ENCODE data around the gene LIPA.
"Not testable (repeated sequence)": the region's sequence is repeated elsewhere in the genome, so short reads cannot be mapped to it uniquely, and the experiment has no call there.

Gene LIPA

DNA sequence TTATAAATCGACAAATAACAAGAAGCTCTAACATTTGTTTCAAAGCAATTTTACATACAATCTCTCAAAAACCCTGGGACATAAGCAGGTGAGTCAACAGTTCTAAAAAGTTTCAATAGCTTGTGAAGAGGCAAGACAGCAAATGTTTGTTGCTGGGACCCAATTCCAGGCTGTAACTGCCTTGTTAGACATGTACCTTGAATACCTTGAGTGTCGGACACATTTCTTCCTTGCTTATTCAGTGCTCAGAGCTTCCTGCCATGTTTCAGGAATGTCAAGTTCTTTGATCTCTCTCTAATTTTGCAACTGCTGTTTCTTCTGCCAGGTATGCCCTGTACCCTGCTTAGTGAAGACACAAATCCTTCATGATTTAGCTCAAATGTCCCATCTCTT is 49.5 kb downstream of the LIPA start:
- Mint-ChIP-seq H3K4me3 (no peak overlapping the region), H3K27ac (no peak overlapping the region), H3K9me3 (no peaks in the 10 kb centered on the region), H3K27me3 (peaks cover 7% of the 10 kb centered on the region), H3K4me1 (peaks cover 7% of the 10 kb centered on the region), H3K36me3 (no peaks in the 10 kb centered on the region)
- no peak for ATAC-seq (ENCODE audit: low read depth)
- no peak for DNase-seq (ENCODE audit: low spot score in 2 of 2)

DNA sequence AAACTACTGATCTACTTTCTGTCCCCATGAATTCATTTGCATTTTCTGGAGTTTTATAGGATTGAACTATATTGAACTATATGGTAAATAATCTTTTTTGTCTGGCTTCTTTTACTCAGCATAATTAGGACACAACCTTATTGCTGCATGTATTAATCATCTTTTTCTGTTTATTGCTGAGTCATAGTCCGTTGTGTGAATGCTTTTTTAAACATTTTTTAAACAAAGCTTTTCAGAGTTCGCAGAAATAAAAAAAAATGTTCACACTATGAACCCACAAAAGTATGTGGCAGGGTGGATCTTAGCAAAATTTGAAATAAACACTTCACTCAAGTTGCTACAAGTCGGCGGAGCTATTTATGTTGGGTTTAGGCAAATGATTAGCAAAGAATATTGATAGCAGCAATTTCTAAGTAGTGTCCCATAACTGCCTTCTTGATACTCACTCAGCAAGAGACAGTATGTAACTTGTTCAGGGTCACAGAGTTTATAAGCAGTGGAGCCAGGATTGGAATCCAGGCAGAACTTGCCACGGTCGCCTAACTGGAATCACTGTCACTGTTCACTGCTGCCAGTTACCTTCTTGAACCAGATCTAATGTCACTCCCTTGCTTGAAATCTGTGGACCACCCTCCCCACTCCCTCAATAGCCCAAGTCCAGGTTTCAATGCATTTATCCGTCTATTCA is 50.1 kb downstream of the LIPA start:
- Mint-ChIP-seq H3K27ac (no peak overlapping the region), H3K9me3 (no peaks in the 10 kb centered on the region), H3K4me3 (no peak overlapping the region), H3K4me1 (peaks cover 3% of the 10 kb centered on the region), H3K27me3 (peaks cover 3% of the 10 kb centered on the region), H3K36me3 (no peaks in the 10 kb centered on the region)
- DNase-seq (ENCODE audit: low spot score in 2 of 2) (no peak), ATAC-seq (ENCODE audit: low read depth) (no peak)

DNA sequence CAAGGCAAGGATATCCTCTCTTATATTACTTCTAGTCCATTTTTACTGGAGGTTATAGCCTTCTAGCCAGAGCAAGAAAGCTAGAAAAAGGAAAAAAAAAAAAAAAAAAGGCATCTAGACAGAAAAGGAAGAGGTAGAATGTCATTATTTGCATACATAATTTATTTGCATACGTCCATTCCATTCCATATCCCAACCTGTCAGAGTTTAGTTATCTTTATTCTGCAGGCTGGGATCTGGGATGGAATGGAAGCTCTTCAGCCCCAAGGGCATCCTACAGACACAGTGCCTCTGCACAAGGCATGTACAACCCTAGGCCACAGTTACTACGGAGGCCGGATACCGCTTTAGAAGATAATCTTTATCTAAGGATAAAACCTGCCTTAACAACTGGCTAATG is 54.1 kb downstream of the LIPA start:
- no peak for DNase-seq (ENCODE audit: low spot score in 2 of 2)

DNA sequence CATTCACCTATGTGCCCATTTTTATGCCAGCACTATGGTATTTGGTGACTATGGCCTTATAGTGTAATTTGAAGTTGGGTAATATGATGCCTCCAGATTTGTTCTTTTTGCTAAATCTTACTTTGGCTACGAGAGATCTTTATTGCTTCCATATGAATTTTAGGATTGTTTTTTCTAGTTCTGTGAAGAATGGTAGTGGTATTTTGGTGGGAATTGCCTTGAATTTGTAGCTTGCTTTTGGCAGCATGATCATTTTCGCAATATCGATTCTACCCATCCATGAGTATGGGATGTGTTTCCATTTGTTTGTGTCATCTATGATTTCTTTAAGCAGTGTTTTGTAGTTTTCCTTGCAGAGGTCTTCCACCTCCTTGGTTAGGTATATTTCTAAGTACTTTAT is 60.3 kb downstream of the LIPA start:
- H3K4me1 Mint-ChIP-seq; H3K27ac Mint-ChIP-seq; ATAC-seq (ENCODE audit: low read depth); H3K9me3 Mint-ChIP-seq; H3K36me3 Mint-ChIP-seq; DNase-seq (ENCODE audit: low spot score in 2 of 2); H3K27me3 Mint-ChIP-seq; H3K4me3 Mint-ChIP-seq: not testable (repeated sequence)

More for the DNA sequence above, 54.1 kb downstream of the LIPA start:
- Mint-ChIP-seq H3K4me3 (no peak overlapping the region), H3K27me3 (peaks cover 5% of the 10 kb centered on the region), H3K4me1 (no peaks in the 10 kb centered on the region), H3K27ac (no peak overlapping the region), H3K9me3 (no peaks in the 10 kb centered on the region), H3K36me3 (no peaks in the 10 kb centered on the region)
- ATAC-seq (ENCODE audit: low read depth), result no peak

DNA sequence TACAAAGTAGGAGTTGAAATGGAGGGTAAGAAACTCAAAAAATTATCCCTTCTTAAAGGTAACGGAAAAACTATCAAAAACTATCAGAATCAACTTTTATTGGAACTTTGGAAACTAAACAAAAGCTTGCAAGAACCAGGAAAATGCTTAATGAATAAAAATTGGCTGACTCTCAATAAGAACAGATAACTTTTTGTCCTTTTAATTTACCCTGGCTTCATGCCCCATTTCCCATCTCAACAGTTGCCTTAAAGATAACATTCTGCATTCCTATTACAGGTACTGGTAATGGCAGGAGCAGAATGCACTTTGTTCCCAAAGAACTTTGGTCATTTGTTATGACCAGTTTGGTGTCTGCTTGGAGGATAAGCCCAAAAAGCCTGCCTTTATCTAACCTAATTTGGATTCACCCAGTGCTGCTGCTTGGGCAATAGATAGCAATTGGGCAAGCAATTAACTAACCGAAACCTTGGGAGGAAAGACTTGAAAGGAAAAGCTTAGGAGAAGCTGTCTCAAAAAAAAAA is 62.3 kb downstream of the LIPA start:
- no peak overlapping the region for H3K27ac Mint-ChIP-seq
- H3K4me3 Mint-ChIP-seq, result no peak overlapping the region
- no peaks in the 10 kb centered on the region for H3K9me3 Mint-ChIP-seq
- ATAC-seq (ENCODE audit: low read depth), result no peak
- H3K36me3 Mint-ChIP-seq, result no peaks in the 10 kb centered on the region
- peaks cover 9% of the 10 kb centered on the region for H3K27me3 Mint-ChIP-seq
- peaks cover 10% of the 10 kb centered on the region for H3K4me1 Mint-ChIP-seq
- no peak for DNase-seq (ENCODE audit: low spot score in 2 of 2)

DNA sequence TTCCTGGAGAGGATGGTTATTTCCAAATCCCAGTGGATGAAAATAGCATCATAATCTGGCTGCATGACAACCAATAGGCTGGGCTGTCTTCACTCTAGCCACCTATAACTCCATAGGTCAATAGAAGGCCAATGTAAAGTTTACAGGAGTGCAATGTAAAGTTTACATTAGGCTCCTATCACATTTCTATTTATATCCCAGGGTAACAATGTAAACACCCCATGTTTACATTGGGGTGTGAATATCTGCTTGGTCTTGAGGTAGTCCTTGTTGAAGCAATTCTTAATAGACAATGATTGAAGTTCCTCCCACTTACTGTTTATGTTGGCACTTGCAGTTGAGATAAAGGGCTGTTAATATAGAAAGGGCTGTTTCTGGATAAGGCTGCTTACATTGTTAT is 65.9 kb downstream of the LIPA start:
- Mint-ChIP-seq H3K4me3 (no peak overlapping the region), H3K27ac (no peak overlapping the region), H3K4me1 (peaks cover 13% of the 10 kb centered on the region), H3K27me3 (peaks cover 5% of the 10 kb centered on the region), H3K9me3 (no peaks in the 10 kb centered on the region), H3K36me3 (no peaks in the 10 kb centered on the region)
- ATAC-seq (ENCODE audit: low read depth) (no peak), DNase-seq (ENCODE audit: low spot score in 2 of 2) (no peak)

DNA sequence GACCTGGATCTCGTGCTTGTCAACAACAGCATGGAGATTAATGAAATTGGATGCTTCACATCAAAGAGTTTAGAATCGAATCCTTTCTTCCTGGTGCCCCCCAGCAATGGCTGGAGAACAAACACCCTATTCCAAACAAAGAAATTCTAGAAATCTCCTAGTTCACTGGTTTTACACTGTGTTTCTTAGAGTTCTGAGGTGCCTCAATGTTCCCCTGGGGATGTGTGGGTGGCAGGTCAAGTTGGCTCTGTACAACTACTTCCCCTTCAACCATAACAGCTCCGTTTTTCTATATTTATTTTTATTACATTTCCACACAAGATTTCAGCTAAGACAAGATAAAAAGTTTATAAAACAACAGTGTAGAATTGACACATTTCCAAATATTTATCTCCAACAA is 66.9 kb downstream of the LIPA start:
- peak; percentile 59 for ATAC-seq (ENCODE audit: low read depth)
- H3K27ac Mint-ChIP-seq, result no peak overlapping the region
- H3K4me3 Mint-ChIP-seq, result no peak overlapping the region
- H3K4me1 Mint-ChIP-seq, result peaks cover 13% of the 10 kb centered on the region
- no peaks in the 10 kb centered on the region for H3K9me3 Mint-ChIP-seq
- DNase-seq (ENCODE audit: low spot score in 2 of 2), result no peak
- peaks cover 5% of the 10 kb centered on the region for H3K27me3 Mint-ChIP-seq
- no peaks in the 10 kb centered on the region for H3K36me3 Mint-ChIP-seq

DNA sequence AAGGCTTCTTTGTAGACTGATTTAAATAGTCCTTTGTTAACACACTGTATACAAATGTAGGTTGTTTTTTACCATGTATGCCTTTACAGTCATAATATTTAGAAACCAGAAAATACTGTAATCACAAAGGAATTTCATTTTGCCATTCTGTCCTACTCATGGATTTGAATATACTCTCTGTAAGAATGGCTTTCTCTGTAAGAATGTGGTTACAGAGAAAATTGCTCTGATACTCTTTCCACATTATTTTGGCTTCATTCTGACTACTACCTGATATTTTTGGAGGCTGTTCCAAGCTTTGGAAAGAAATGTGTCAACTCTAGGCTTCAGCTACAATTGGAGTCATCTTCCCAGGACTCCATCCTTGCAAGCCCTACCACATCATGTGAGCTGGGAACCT is 68.0 kb downstream of the LIPA start:
- ATAC-seq (ENCODE audit: low read depth) (no peak), DNase-seq (ENCODE audit: low spot score in 2 of 2) (no peak)
- H3K9me3 Mint-ChIP-seq, result no peaks in the 10 kb centered on the region
- no peak overlapping the region for H3K27ac Mint-ChIP-seq
- peaks cover 3% of the 10 kb centered on the region for H3K27me3 Mint-ChIP-seq
- H3K4me3 Mint-ChIP-seq, result no peak overlapping the region
- H3K36me3 Mint-ChIP-seq, result no peaks in the 10 kb centered on the region
- peaks cover 13% of the 10 kb centered on the region for H3K4me1 Mint-ChIP-seq

DNA sequence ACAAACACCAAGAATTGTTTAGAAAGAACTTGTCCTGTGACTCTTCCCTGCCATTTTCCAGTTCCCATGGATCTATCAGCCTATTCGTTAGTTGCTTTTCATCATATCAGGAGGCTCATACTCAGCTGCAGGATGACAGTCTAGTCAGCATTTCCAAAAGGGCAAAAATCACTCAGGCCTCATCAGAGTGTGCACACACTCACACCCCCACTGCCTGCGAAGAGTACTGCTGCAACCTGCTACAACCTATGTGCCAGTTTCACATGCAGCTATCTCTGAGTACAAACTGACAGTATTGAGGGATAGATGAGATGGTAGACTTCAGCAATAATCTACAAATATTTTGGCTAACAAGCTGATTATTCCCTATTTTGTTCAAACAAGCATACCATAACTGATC is 68.7 kb downstream of the LIPA start:
- no peak overlapping the region for H3K4me3 Mint-ChIP-seq
- H3K4me1 Mint-ChIP-seq, result peaks cover 13% of the 10 kb centered on the region
- H3K27me3 Mint-ChIP-seq, result peaks cover 3% of the 10 kb centered on the region
- no peaks in the 10 kb centered on the region for H3K36me3 Mint-ChIP-seq
- no peak overlapping the region for H3K27ac Mint-ChIP-seq
- no peaks in the 10 kb centered on the region for H3K9me3 Mint-ChIP-seq
- DNase-seq (ENCODE audit: low spot score in 2 of 2) (no peak), ATAC-seq (ENCODE audit: low read depth) (no peak)

DNA sequence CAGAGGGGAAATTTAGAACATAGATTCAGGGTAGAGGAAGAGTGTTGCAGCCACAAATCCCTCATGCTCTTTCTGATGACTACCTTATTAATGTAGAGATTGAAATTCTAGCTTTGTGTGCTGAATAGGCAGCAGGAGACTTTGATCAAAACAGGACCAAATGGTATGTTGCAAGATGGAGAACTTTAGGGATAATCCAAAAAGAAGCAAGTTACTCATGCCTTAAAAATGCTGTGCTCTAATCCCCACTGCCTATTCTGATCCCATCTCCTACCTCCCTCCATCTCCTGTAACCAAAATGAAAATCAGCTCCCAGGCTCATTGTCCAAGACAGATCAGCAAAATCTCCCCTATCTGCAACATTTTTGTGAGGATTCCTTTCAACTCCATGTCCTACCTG is 75.8 kb downstream of the LIPA start:
- Mint-ChIP-seq H3K27me3 (peaks cover 10% of the 10 kb centered on the region), H3K27ac (no peak overlapping the region), H3K36me3 (no peaks in the 10 kb centered on the region), H3K9me3 (no peaks in the 10 kb centered on the region), H3K4me3 (no peak overlapping the region), H3K4me1 (no peaks in the 10 kb centered on the region)
- DNase-seq (ENCODE audit: low spot score in 2 of 2), result no peak
- no peak for ATAC-seq (ENCODE audit: low read depth)

DNA sequence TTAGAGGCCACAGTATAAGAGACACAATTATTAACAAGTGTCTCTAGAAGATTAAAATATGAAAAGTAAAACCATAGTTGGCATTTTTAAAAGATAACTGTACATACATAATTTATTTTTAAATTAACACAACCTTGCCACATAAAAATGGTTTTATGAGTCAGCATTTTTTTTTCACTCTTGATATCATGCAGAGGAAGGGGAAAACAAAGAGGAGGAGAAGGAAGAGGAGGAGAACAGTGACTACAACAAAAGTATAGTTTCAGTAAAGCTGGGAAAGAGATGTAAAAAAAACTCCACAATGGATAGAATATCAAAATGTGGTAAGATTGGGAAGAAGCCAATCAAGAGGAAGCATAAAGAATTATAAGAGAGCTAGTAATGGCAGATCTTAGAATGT is 78.5 kb downstream of the LIPA start:
- H3K9me3 Mint-ChIP-seq, result no peaks in the 10 kb centered on the region
- H3K4me3 Mint-ChIP-seq, result no peak overlapping the region
- H3K36me3 Mint-ChIP-seq, result no peaks in the 10 kb centered on the region
- no peak for DNase-seq (ENCODE audit: low spot score in 2 of 2)
- ATAC-seq (ENCODE audit: low read depth), result no peak
- H3K27me3 Mint-ChIP-seq, result peaks cover 12% of the 10 kb centered on the region
- H3K4me1 Mint-ChIP-seq, result no peaks in the 10 kb centered on the region
- H3K27ac Mint-ChIP-seq, result no peak overlapping the region

DNA sequence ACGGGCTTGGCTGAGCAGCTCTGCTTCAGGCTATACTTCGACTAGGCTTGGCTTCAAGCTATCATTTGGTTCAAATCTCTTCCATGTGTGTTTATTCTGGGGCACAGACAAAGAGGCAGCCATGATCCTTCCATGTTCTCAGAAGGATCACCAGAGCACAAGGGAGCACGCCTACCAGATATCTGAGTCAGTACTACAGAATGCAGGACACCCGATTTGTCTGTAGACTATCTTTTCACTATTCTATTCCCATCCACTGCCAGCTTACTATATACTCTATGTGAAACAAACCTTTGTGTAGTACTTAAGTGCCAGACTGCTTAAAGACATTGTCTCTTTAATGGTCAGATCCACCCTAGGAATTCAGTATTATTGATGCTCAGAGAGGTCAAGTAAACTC is 79.6 kb downstream of the LIPA start:
- no peak overlapping the region for H3K27ac Mint-ChIP-seq
- DNase-seq (ENCODE audit: low spot score in 2 of 2) (no peak), ATAC-seq (ENCODE audit: low read depth) (no peak)
- no peaks in the 10 kb centered on the region for H3K36me3 Mint-ChIP-seq
- H3K4me3 Mint-ChIP-seq, result no peak overlapping the region
- peaks cover 12% of the 10 kb centered on the region for H3K27me3 Mint-ChIP-seq
- H3K9me3 Mint-ChIP-seq, result no peaks in the 10 kb centered on the region
- H3K4me1 Mint-ChIP-seq, result no peaks in the 10 kb centered on the region

DNA sequence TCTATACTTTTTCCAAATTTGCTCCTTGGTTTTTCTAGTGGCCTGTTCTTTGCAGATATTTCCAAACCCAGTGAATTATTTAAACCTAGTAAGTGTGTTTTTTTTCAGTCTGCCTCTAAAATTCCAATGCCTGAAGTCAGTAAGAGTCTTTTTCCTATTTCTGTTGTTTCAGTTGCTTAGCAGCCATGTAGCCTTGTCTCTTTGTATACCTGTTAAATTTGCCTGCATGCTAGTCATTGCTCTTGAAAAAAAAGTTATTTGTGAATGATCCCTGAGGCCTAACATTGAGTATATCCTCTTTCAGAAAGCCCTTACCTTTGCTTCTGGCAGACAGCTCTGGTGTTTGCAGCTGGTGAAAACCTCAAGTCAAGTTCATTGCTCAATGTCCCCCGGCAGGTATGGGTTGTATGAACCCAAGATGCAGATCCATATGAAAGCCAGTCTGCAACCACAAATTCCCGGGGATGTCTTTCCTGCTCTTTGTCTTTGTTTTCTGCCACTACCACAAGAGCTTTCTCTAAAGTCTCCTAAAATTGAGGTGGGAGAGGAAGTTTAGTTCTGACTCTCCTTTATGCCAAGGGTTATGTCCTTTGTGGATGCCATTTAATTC is 80.2 kb downstream of the LIPA start:
- no peak for DNase-seq (ENCODE audit: low spot score in 2 of 2)
- Mint-ChIP-seq H3K4me1 (no peaks in the 10 kb centered on the region), H3K9me3 (no peaks in the 10 kb centered on the region), H3K36me3 (no peaks in the 10 kb centered on the region), H3K27me3 (peaks cover 12% of the 10 kb centered on the region), H3K4me3 (no peak overlapping the region), H3K27ac (no peak overlapping the region)
- no peak for ATAC-seq (ENCODE audit: low read depth)

DNA sequence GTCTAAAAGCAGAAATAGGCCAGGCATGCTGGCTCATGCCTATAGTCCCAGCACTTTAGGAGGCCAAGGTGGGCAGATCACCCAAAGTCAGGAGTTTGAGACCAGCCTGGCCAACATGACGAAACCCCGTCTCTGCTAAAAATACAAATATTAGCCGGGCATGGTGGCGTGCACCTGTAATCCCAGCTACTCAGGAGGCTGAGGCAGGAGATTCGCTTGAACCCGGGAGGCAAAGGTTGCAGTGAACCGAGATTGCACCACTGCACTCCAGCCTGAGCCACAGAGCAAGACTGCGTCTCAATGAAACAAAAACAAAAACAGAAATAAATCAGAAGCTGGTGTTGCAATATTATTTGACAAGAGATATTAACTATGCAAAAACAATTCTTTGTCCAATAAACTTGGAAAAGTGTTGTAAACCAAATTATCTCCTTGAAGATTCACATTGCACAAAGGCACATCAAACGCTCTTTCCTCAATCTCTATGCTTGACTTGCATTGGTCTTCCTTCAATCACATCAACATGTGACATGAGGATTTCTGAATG is 83.1 kb downstream of the LIPA start:
- peaks cover 15% of the 10 kb centered on the region for H3K27me3 Mint-ChIP-seq
- peaks cover 11% of the 10 kb centered on the region for H3K4me1 Mint-ChIP-seq
- H3K36me3 Mint-ChIP-seq; H3K27ac Mint-ChIP-seq; DNase-seq (ENCODE audit: low spot score in 2 of 2); ATAC-seq (ENCODE audit: low read depth); H3K9me3 Mint-ChIP-seq; H3K4me3 Mint-ChIP-seq: not testable (repeated sequence)

DNA sequence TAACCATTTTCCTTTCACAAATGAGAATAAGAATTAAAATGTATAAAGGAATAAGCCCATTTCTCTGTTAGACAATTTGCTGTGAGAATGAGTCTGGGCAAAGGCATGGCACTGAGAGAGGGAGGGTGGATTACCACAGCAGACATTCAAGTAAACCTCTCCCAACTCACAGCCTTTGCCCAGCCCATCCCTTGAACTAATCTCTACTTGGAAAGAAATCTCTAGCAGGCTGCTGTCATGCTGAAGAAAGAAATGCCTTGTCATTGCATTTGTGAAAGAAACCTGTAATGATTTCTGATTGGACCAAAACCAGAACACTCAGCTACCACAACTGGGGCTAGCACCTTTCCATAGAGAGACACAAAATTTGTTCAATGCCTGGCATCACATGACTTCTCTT is 83.7 kb downstream of the LIPA start:
- peaks cover 13% of the 10 kb centered on the region for H3K27me3 Mint-ChIP-seq
- peaks cover 13% of the 10 kb centered on the region for H3K4me1 Mint-ChIP-seq

More for the DNA sequence above, 83.7 kb downstream of the LIPA start:
- H3K27ac Mint-ChIP-seq, result no peak overlapping the region
- no peak for ATAC-seq (ENCODE audit: low read depth)
- H3K36me3 Mint-ChIP-seq, result no peaks in the 10 kb centered on the region
- H3K4me3 Mint-ChIP-seq, result no peak overlapping the region
- no peak for DNase-seq (ENCODE audit: low spot score in 2 of 2)
- no peaks in the 10 kb centered on the region for H3K9me3 Mint-ChIP-seq

Measured in memory B cell (primary cell).